22Rv1 (cell line): ENCODE data around the gene RIPK3.
"Not testable (repeated sequence)": the region's sequence is repeated elsewhere in the genome, so short reads cannot be mapped to it uniquely, and the experiment has no call there.

Experiments used
- H3K27ac ChIP-seq: fragments of 450-650 bp; 2 replicates; pipeline ENCODE4 v1.5.1; 2017
- CTCF ChIP-seq: fragments of 450-650 bp; IDR thresholded peaks from 2 replicates; pipeline ENCODE4 v1.5.1; 2017; ENCODE audit warnings: mild to moderate bottlenecking
- ZFX ChIP-seq: fragments of 450-650 bp; IDR thresholded peaks from 2 replicates; pipeline ENCODE4 v1.6.1; 2017; ENCODE audit warnings: antibody characterized with exemption, borderline replicate concordance

The RIPK3 gene

DNA sequence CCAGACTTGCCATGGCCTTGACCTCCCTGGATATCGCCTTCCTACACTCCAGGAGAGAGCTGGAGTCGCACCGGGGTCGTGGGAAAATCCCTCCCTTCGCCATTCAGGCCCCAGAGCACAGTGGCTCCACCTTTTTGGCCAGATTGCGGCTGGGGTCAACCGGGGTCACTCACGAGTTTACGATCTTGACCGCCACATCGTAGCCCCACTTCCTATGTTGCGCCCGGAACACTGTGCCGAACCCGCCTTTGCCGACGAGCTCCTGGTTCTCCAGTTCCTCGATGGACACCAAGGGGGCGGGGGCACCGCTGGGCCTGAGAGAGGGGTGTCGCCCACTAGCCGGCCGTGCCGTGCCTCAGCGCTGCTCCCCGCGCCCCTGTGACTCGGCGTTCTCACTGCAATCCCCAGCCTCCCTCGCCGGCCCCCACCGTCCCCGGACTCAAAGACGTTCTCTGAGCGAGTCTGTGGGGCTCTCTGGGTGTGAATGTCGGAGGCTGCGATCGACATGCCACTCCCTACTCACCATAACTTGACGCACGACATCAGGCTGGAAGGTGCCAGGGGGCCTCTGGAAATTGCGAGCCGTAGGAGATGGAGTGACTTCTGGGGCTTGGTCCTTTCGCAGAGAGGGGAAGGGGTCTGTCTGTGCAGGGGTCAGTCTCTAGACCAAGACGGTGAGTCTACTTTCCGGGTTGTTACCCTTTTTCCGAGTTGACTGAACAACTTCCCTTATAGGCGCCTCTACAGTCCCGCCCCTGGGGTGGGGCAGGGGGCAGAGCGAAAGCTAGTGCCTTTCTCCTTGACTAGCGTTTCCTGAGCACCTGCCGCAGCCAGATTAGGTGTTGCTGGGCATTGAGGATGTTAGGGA lies at the start of gene RIPK3:
RIPK3 (minus strand) TSS at position 708 of the 868 bp plus-strand sequence; CDS start at position 543, 165 bp downstream.
- no peak within 1 kb of the TSS for H3K27ac ChIP-seq
- TF ChIP-seq CTCF = no peak
- no peak for TF ChIP-seq ZFX

GRCh38 chr14:24389226-24389848 lies 49.5 kb upstream of the RIPK3 start:
- no peak overlapping the region for H3K27ac ChIP-seq

GRCh38 chr14:24388474-24389179 lies 48.8 kb upstream of the RIPK3 start:
- TF ChIP-seq CTCF (no peak), ZFX (no peak)
- H3K27ac ChIP-seq = no peak overlapping the region

More at GRCh38 chr14:24389226-24389848, 49.5 kb upstream of the RIPK3 start:
- no peak for TF ChIP-seq ZFX
- no peak for TF ChIP-seq CTCF

GRCh38 chr14:24387579-24387978 lies 47.8 kb upstream of the RIPK3 start:
- H3K27ac ChIP-seq = not testable (repeated sequence)

- TF ChIP-seq ZFX (no peak), CTCF (no peak)
- no peak overlapping the region for H3K27ac ChIP-seq
Observed at GRCh38 chr14:24387009-24387345, 47.2 kb upstream of the RIPK3 start.

- TF ChIP-seq ZFX (no peak), CTCF (no peak)
- H3K27ac ChIP-seq = no peak overlapping the region
Observed at GRCh38 chr14:24385524-24385923, 45.7 kb upstream of the RIPK3 start.

DNA sequence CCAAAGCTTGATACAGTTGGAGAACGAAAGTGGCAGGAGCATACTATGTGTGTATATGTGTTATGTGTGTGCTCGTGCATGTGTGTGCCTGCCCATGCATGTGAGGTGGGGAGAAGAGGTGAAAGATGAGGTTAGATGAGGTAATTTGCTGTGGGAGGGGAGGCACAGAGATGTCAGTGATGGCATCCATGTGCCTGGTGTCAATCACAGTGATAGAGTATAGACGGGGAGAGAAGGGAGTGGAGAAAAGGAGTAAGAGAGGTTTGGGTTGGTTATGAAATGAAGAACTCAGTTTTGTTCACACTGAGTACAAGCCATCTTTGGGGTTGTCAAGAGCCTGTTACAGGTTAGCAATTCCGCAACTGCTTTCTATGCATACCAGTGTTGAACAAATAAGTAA lies 44.4 kb upstream of the RIPK3 start:
- TF ChIP-seq ZFX (no peak), CTCF (no peak)
- H3K27ac ChIP-seq = no peak overlapping the region
